UCSD-AML1 (cell line): Measurements from ENCODE around the gene SIRPB2.

Experiments used
- DNase-seq: peaks from one replicate; lab custom pipeline; 2025; ENCODE audit not compliant: unreplicated experiment; lab: John Stamatoyannopoulos, UW

The SIRPB2 gene

DNA sequence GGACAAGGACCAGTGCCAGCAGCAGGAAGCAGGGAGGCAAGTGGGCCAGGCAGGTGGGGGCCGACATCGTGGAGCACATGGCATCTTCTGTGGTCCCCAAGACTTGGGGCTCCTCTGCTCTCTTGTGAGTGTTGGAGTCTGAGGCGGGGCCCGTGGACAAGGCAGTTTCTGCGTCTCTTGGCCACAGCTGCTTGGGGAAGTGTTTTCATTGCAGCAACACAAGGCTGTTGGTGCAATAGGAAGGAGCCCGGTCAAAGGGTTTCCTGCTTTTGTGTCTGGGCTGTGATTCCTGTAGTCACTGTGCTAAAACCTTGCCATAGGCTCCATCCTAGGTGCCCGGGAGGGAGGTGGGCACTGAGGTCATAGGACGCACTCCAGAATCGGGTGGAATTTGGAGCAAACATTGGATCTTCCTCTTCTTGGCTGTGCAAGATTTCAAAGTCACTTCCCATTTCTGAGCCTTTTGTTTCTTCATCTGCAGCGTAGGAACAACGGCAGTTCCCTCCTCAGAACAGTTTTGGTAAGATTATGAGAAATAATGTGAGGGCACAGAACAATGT, at the start of gene SIRPB2:
TSS of gene SIRPB2 (minus strand) at position 140 of the 560 bp plus-strand sequence. CDS start at position 79, 61 bp downstream.
- peak; percentile 43 for DNase-seq

DNA sequence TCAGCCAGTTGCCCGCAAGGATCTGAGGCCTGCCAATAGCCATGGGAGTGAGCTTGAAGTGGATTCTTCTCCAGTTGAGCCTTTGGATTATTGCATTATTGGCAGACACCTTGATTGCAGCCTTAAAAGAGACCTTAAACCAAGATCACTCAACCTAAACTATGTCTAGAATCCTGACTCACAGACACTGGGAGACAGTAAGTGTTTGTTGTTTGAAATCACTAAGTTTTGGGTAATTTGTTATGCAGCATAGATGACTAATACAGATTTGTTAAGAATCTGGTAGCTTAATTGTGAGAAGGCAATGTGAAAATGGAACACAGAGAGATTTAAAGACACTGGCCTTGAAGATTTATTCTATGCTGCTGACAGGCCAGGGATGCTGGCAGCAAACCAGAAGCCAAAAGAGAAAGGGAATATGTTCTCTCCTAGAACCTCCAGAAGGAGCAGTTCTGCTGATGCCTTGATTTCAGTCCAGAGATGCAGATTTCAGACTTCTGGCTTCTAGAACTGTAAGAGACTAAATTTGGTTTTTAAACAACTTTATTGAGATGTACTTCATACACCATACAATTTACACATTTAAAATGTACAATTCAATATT, 48.7 kb upstream of the SIRPB2 start:
- DNase-seq: no peak

DNA sequence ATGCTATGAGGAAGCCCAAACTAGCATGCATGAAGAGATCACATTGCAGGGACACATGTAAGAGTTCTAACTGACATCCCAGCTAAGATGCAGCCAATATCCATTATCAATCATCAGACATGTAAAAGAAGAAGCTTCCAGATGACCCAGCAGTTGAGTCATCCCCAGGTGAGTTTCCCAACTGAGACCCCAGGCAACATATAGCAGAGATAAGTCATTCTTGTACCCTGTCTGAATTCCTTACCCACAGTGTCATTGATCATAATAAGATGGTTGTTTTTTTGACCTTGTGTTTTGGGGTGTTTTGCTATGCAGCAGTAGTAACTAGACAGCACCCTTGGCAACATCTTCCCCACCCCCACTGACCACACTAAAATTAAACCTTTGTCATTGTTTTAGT, 47.4 kb upstream of the SIRPB2 start:
- DNase-seq: no peak

DNA sequence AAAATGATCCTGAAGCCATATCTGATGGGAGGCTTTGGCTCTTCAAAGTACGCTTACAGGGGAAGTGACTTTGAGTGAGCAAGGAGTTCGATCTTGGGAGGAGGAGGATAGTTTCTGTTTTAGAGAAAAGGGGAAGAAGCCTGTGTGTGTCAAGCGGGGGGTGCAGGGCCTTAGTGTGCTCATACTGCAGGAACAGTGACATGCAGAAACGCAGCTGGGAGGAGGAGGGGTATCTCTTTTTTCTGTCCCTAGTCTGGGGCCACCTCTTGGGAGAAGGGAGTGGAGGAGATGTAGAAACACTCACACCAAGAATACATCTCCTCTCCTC, 46.5 kb upstream of the SIRPB2 start:
- DNase-seq: peak; percentile 71

DNA sequence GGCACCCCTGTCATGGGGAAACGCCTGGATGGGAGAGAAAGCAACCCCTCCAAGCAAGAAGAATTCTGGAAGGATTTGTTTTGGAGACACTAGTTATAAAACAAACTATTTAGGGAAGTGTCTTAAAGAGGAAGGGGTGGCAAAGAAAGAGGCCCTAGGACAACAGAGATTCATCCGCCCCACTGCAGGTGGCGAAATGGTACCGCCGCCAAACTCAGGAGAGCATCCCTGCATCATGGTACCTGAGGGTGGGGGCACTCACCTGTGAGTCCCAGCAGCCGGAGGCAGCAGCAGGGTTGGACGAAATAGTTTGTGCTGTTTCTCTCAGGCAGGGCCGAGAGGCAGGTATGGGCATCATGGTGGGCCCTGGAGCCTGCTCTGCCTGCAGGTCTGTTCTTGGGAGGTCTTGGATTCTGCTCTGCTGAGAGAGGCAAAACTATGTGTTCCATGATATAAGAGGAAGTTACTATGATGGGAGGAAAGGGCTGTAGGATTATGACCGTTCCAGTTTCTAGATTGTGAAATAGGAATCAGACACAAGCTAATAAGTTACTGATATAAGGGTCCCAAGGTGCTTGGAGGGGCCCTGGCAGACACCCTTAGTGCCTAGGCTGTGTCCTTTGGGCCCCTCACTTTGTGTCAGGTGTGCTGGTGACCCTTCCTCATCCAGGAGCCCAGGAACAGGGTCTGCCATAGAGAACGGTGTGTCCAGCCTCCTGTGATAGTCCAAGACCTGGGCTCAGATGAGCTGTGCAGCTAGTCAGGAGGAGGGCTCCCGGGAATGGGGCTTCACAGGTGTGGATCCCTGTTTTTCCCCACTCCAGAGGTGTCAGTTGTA, 45.9 kb upstream of the SIRPB2 start:
- peak; percentile 63 for DNase-seq

DNA sequence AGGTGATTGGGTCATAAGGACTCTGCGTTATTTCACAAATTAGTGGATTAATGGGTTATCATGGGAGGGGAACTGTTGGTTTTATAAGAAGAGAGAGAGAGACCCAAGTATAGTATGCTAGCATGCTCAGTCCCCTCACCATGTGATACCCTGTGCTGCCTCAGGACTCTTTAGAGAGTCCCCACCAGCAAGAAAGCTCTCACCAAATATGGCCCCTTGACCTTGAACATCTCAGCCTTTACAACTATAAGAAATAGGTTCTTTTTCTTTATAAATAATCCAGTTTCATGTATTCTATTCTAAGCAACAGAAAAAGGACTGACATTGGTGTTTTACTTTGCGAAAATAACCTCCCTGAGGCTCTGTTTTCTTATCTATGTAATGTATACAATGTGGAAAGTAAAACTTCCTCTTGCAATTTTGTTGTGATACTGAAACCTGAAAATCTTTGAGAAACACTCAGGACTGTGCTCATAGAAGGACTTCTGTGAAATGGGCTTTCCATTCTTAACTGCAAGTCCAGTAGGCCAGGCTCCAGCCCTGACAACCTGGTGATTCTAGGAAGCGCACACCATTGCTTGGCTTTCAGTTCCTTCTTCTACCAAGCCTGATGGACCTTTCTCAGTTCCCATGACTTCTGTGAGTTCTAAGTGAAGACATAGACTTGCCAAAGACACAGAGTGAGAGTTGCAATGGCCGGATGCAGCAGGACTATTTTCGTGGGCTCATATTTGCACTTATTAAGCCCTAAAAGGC, 44.4 kb upstream of the SIRPB2 start:
- no peak for DNase-seq

DNA sequence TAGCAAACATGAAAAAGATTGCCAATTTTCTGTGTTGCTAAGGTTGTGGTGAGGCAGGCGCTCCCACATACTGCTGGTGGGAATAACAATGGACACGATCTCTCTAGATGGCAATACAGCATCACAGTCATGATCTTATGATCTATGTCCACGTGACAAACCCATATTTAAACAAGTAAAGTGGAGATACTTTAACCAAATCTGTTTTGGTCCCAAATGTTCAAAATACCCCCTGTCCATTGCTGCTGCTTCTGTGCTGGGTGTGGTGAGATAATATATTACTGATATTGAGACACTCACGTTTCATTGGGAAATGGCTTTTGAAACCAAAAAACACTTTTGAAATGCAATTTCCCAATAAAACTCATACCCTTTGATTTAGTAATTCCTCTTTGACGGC, 43.3 kb upstream of the SIRPB2 start:
- no peak for DNase-seq

DNA sequence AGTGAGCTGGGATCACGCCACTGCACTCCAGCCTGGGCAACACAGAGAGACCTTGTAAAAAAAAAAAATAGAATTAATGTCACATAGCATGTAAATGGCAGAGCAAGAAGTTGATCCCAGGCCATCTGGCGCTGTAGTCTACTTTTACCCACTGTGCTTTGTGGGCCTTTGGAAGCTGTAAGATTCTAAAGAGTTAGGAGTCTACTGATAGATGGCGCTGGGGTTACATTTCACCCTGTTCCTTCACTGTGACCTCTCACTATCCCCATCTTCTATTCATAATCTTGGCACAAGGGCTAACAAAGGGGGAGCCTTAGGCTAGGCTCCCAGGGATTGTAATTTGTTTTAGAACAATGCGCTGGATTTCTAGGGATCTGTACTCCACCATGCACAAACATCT, 41.8 kb upstream of the SIRPB2 start:
- DNase-seq: no peak

DNA sequence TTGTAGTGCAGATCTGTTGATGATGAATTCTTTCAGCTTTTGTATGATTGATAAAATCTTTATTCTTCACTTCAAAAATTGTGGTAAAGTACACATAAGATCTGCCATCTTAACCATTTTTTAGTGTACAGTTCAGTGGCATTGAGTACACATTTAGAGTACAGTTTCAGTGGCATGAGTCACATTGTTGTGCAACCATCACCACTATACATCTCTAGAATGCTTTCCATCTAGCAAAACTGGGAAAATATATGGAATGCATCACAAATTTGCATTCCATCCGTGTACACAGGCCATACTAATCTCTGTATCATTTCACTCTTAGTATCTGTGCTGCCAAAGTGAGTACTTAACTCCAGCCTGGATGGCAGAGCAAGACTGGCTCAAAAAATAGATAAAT, 37.6 kb upstream of the SIRPB2 start:
- no peak for DNase-seq

DNA sequence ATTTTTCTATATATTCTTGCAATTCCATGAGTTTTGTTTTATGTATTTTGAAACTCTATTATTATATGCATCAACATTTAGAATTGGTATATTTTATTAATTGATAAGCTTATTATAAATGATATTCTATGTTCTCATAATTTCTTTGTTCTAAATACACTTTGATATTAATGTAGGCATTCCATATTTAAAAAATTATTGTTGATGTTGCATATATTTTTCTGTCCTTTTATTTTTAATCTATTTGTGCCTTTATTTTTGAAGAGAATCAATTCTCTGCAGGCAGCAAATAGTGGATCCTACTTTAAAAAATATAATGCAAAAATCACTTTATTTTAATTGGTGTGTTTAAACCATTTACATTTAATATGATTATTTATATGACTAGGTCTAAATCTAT, 36.7 kb upstream of the SIRPB2 start:
- no peak for DNase-seq

DNA sequence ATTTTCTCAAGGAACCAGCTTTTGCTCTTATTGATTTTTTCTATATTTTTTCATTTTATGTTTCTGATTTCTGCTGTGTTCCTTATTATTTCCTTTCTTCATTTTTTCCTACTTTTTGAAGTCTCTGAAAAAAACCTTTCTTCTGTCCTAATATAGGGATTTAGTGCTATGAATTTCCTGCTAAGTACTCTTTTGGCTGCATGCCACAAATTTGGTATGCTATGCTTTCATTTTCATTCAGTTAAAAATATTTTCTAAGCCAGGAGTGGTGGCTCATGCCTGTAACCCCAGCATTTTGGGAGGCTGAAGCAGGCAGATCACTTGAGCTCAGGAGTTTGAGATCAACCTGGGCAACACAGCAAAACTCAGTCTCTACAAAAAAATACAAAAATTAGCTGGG, 35.7 kb upstream of the SIRPB2 start:
- DNase-seq: no peak

DNA sequence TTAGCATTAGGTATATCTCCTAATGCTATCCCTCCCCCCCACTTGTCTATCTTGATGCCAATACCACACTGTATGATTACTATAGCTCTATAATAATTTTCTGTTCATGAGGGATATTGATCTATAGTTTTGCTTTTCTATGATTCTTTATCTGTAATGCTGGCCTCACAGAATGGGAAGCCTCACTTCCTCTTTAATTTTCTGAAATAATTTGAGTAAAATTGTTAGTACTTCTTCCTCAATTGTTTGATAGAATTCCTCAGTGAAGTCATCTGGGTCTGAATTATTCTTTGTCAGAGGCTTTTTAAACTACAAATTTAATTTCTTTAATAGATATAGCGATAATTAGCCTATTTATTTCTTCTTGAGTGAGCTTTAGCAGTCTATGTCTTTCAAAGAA, 35.1 kb upstream of the SIRPB2 start:
- DNase-seq: no peak

DNA sequence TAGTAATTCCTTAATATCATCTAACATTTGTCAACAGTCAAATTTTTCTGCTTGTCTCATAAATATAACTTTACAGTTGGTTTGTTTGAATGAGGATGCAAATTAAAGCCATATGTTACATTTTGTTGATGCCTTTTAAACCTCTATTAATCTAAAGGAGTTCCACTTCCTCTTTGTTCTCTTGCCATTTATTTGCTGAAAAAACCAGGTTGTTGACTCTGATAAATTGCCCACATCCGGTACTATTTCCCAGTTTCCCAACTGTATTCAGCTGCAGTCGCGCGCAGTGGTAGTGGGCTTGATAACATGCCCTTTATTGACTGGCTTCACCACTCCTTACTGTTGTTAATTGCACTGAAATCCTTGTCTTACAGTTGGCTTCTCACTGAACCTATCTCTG, 32.8 kb upstream of the SIRPB2 start:
- DNase-seq: peak; percentile 82

DNA sequence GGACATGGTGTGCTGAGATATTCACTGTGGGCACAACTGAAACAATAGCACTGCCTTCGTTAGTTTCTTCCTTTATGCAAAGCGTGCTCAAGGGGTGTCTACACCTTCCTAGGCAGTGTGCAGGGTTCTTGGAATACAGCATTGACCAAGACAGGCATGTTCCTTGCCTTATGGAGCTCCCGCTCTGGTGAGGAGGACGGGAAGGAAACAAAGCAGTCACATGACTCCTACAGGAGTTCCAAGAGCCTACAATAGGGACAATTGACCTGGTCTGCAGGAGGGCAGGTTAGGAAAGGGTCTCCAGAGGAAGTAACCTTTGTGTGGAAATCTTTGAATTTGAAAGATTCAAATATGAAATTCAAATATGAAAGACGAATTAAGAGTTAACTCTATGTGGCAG, 25.8 kb upstream of the SIRPB2 start:
- DNase-seq: no peak

DNA sequence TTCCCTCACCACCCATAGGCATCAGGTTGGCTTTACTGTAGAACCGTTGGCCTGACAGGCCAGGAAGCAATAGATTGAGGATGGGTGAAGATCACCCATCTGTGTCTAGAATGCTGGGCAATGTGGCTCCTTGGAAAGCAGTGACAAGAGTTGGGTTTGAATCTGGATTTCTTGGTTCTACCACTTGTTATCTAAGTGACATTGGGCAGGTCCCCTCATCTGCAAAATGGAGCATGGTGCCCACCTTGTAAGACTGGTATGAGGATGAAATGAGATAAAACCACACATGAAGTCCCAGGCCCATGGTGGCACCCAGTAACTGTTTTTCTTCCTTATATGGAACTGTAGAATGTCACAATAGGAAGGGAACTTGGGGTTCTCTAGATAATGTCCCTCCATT, 22.6 kb upstream of the SIRPB2 start:
- no peak for DNase-seq

DNA sequence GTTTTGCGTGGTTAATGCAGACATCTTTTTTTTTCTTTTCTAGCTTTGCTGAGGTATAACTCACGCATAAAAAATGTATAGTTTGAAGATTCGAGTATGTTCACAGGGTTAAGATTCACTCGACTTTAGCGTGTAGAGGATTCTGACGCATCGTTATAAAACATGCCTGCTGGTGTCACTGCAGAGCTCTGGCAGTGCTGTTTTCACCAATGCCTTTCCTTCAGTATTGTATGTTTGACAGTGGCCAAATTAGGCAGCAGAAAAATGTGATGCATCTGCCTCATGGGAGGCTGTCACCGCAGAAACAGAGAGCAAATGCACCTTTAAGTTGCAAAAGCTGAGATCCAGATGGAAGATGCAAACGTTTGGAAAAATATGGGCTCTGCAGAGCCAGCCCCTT, 18.0 kb upstream of the SIRPB2 start:
- DNase-seq: peak; percentile 42

DNA sequence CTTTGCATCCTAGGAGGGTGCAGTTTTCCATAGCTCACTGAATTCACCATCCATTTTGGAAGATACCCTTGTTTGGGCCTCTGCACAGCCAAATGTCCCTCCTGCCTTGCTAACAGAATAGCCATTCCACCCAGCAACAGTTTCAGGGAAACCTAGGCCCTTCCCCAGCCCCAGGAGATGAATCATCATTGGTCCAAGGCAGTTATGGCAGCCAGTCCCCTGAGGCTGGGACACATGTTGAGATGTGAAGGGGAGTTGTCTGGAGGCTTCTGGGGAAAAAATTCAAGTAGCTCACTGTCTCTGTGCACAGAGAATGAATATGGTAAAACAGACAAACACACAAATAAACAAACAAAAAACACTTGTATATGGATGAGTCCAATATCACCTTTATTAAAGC, 17.4 kb upstream of the SIRPB2 start:
- no peak for DNase-seq

DNA sequence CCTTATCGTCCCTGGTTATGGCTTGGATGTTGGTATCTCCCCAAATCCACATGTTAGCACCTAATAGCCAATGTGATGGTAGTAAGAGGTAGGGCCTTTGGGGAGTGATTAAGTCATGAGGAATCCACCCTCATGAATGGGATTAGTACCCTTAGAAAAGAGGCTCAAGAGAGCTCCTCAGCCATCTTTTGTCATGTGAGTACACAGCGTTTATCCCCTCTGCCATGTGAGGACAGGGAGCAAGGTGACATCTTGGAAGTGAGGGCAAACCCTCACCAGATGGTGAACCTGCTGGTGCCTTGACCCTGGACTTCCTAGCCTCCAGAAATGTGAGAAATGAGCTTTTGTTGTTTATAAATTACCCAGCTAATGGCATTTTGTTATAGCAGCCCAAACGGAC, 16.1 kb upstream of the SIRPB2 start:
- DNase-seq: no peak

DNA sequence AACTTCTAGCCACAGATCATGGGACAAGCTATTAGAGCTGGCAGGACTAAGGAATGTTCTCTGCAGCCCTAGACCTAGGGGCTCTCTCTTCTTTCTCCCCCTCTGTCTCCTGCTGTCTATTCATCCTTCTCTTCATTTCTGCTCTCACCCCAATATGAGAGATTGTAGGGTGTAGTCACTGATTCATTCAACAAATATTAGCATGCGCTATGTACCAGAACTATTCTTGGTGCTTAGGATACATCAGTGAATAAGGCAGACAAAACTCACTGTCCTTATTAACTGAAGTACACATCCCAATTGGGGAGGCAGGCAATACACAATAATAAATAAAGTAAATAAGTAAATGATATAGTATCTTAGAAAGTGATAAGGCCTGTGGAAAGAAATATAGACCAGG, 14.7 kb upstream of the SIRPB2 start:
- DNase-seq: no peak

DNA sequence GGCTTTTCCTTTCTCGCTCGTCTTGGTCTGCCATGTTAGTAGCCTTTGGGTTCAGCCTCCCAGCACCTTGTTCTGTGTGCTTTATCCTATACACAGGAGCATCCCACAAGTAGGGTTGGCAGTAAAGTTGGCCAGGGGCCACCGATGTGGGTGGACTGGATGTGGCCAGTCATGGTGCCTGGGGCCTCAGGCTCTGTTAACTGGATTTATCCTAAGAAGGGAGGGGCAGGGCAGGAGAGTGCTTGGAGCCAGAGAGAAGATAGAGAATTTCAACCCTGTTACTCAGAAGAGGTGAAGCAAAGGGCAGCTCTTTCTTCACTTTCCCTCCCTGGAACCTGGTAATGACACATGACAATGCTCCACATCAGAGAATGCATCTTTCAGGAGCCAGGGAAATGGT, 14.1 kb upstream of the SIRPB2 start:
- no peak for DNase-seq

DNA sequence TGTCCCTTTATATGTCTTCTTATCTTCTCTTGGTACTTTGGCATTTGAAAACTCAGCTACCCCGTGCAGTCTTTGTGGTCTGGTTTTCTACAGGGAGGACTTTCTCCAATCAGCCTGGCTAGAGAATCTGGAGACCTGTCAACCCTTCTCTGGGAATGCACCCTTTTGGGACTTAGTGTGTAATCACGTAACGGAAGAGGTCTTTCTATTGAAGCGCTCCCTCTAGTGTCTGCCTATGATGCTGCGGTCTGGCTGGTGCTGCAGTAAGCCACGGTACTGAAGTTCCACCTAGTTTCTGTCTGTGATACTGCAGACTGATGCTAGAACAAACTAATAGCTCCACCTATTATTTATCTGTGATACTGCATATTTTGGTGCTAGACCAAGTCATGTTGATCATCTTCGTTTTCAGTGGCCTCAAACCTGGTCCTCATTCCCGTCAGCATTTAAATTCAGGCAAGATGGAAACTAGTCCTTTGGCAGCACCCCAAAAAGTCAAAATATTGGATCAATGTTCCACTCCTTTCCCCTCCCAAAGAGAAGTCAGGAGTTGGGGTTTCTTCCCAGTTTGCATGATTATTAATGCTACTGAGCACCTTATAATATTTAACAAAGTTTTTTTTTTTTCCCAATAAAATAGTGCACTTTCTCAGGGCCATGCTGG, 12.5 kb upstream of the SIRPB2 start:
- DNase-seq: peak; percentile 80
